ENCODE measurements around the gene GNB1L.
A peak's percentile ranks its signal among the peaks of the same experiment; 100 is the strongest.
"Not testable (repeated sequence)": the region's sequence is repeated elsewhere in the genome, so short reads cannot be mapped to it uniquely, and the experiment has no call there.

The GNB1L gene

GRCh38 chr22:19842393-19843106 lies 12.1 kb downstream of the GNB1L start:
- peak; percentile 45 for DNase-seq

GRCh38 chr22:19841641-19842392 lies 12.9 kb downstream of the GNB1L start:
- peak; percentile 41 for DNase-seq

GRCh38 chr22:19840955-19841640 lies 13.6 kb downstream of the GNB1L start:
- DNase-seq, result peak; percentile 27

- no peak for DNase-seq
Measured at GRCh38 chr22:19840059-19840458, 14.6 kb downstream of the GNB1L start.

- peak; percentile 22 for DNase-seq
Measured at GRCh38 chr22:19837915-19838314, 16.8 kb downstream of the GNB1L start.

- no peak for DNase-seq
Measured at GRCh38 chr22:19836512-19836911, 18.2 kb downstream of the GNB1L start.

- DNase-seq, result no peak
Measured at GRCh38 chr22:19834599-19834998, 20.1 kb downstream of the GNB1L start.

- not testable (repeated sequence) for DNase-seq
Measured at GRCh38 chr22:19833327-19833726, 21.3 kb downstream of the GNB1L start.

GRCh38 chr22:19832476-19833108 lies 22.1 kb downstream of the GNB1L start:
- no peak for DNase-seq

GRCh38 chr22:19831979-19832378 lies 22.7 kb downstream of the GNB1L start:
- not testable (repeated sequence) for DNase-seq

- no peak for DNase-seq
Measured at GRCh38 chr22:19831016-19831415, 23.7 kb downstream of the GNB1L start.

GRCh38 chr22:19828035-19828401 lies 26.7 kb downstream of the GNB1L start:
- DNase-seq, result no peak

- no peak for DNase-seq
Measured at GRCh38 chr22:19827341-19828034, 27.2 kb downstream of the GNB1L start.

- no peak for DNase-seq
Measured at GRCh38 chr22:19826619-19826950, 28.1 kb downstream of the GNB1L start.

- DNase-seq, result no peak
Measured at GRCh38 chr22:19825904-19826618, 28.6 kb downstream of the GNB1L start.

GRCh38 chr22:19824926-19825339 lies 29.7 kb downstream of the GNB1L start:
- peak; percentile 43 for DNase-seq

- no peak for DNase-seq
Measured at GRCh38 chr22:19824212-19824925, 30.3 kb downstream of the GNB1L start.

- no peak for DNase-seq
Measured at GRCh38 chr22:19823902-19824211, 30.8 kb downstream of the GNB1L start.

GRCh38 chr22:19823191-19823901 lies 31.3 kb downstream of the GNB1L start:
- DNase-seq, result peak; percentile 50

- DNase-seq, result no peak
Measured at GRCh38 chr22:19822301-19823117, 32.2 kb downstream of the GNB1L start.

Measured in islet precursor cell (in vitro differentiated cells).